GM18858 (cell line): ENCODE results near the gene DPAGT1.
A peak's percentile ranks its signal among the peaks of the same experiment; 100 is the strongest.
"Not testable (repeated sequence)": the region's sequence is repeated elsewhere in the genome, so short reads cannot be mapped to it uniquely, and the experiment has no call there.

Experiments
- ATAC-seq: cut with Tn5 transposase; IDR thresholded peaks from one replicate; pipeline ENCODE4 v1.9.1; 2021; ENCODE audit not compliant: unreplicated experiment

DPAGT1 gene

GRCh38 chr11:119101759-119102423 is at the start of gene DPAGT1:
Gene DPAGT1, minus strand, starts transcription at chr11:119101853. Its CDS starts 198 bp downstream, at chr11:119101655.
- peak; percentile 44 for ATAC-seq

GRCh38 chr11:119149786-119150275 is 48.2 kb upstream of the DPAGT1 start:
- ATAC-seq, result no peak

DNA sequence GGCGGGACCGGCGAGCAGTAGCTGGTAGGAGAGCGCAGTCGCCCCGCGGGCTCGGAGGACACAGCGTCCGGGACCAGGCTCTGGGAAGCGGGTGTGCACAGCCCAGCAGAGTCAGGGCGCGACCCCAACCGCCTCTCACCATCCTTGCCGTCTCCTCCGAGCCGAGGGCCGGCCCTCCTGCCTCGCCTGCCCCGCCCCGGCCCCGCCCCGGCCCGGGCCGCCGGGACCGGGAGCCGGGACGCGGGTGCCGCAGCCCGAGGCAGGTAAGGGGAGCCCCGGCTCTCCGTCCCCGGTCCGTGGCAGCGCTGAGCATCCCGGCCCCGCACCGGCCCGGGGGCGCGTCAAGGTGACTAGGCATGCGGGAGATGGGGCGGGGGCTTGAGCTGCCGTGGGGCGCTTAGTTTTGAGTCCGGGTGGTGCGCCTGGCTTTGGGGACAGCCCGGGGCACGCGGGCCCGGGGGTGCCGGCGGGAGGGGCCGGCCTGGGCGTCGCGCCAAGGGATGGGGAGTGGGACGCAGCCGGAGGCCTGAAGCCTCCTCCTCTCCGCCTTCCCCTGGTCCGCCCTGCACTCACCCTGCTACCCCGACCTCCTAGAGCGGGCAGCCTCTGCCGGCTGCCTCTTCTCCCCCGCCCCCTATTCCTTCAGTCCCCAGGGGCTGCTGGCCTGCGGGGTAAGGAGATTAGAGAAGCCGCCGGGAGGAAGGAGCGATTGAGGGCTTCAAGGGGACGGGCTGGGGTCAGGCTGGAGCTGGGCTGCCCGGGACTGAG is 47.5 kb upstream of the DPAGT1 start, which contains the start of gene ABCG4:
ABCG4 (plus strand) TSS at position 35 of the 768 bp plus-strand sequence. CDS start 914 bp downstream, outside the sequence.
- no peak for ATAC-seq

DNA sequence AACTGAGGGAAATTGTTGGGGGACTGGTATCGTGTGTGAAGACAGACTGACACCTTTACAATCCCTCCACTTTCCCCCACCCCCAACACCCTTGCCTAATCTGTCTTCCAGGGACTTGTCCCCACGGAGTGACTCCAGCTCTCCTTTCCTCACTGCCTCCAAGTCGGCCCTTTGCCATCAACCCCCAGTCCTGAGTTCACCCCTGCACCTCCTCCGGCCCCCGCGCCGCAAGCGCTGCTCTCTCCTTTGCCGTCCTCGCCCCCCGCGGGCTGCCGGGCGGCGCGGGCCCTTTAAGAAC is 47.0 kb upstream of the DPAGT1 start:
- no peak for ATAC-seq

DNA sequence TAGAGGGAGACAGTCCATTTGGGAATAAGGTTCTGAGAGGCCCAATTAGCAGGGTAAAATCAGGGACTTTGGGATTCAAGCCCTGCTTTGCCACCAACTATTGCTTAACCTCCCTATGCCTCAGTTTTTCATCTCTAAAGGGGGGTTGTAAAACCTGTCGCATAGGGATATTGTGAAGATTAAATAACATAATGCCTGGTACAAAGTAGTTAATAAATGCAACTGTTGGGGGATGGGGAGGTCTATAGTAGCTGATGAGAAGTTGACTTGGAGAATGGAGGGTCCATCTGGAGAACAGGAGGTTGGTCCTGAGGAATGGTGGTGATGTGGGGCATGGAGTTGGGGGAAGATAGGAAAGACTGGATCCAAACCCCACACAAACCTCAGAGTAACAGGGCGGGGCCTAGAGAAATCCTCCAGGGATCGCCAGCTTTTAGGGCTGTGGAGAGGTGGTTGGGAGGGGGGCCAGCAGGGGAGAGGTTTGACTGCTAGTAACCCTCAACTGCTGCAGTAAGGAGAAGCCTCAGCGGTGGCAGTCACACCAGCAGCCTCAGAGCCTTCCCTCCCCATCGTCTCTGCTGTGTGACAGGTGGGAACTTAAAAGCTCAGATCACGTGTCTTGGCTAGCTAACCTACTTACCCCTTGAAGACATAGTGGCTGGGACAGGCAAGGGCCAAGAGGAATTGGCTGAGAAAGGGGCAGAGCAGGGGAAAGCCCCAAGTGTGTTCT is 46.1 kb upstream of the DPAGT1 start:
- ATAC-seq, result no peak

- no peak for ATAC-seq
These were observed 43.9 kb upstream of the DPAGT1 start for GRCh38 chr11:119145551-119145950.

GRCh38 chr11:119144825-119145486 is 43.3 kb upstream of the DPAGT1 start:
- no peak for ATAC-seq

DNA sequence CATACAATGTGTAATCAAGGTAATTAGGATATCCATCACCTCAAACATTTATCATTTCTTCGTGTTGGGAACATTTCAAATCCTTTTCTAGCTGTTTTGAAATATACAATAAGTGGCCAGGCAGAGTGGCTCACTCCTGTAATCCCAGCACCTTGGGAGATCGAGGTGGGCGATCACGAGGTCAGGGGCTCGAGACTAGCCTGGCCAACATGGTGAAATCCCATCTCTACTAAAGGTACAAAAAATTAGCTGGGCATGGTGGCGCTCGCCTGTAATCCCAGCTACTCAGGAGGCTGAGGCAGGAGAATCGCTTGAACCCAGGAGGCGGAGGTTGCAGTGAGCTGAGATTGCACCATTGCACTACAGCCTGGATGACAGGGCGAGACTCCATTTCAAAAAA is 37.6 kb upstream of the DPAGT1 start:
- not testable (repeated sequence) for ATAC-seq

DNA sequence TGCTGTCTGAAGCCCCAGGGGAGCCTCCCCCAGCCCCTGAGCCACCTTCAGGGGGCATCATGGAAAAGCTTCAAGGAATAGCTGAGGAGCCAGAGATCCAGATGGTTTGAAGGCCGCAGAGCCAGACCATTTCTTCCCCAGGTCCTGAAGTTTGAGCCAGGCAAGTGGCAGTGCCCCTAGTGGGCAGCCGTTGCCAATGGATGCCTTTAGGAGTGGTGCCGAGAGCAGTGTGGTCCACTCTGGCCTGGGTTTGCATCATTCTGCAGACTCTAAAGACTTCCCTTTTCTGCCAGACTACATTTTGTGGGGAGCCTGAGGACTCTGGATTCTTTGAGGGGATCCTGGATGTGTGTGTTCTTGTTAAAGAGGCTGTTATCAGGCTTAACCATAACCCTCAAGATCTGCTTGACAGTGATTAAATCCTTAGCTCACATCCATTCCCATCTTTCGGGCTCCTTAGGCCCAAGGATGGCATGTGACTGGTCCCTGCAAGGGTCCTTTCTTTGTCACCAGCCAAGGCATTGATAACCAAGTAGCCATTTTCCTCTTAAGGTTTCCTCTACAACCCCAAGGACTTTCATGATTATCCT is 32.8 kb upstream of the DPAGT1 start:
- ATAC-seq, result no peak

- ATAC-seq, result no peak
These were observed 29.0 kb upstream of the DPAGT1 start for GRCh38 chr11:119130662-119131061.

DNA sequence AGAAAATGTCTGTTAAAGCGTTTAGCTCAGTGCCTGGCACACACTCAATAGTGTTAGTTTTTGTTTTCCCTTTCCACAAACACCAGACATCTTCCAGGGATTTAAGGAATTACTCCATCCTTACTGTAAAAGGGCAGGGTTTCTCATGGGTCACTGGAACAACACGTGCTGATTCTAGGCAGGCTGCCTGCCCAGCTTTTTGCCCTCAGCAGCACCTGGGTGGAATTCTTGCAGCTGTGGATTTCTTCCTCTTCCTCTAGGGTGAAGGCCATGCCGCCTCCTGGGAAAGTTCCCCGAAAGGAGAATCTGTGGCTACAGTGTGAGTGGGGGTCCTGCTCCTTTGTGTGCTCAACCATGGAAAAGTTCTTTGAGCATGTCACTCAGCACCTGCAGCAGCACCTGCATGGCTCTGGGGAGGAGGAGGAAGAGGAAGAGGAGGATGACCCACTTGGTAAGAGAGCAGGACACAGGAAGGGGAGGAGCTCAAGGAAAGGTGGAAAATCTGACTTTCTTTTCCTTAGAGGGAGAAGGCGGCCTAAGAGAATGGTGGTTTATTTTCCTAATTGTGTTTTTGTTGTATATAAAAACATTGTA is 25.1 kb upstream of the DPAGT1 start:
- no peak for ATAC-seq

GRCh38 chr11:119125821-119126220 is 24.2 kb upstream of the DPAGT1 start:
- ATAC-seq, result no peak

- no peak for ATAC-seq
These were observed 20.1 kb upstream of the DPAGT1 start for GRCh38 chr11:119121811-119122124.

DNA sequence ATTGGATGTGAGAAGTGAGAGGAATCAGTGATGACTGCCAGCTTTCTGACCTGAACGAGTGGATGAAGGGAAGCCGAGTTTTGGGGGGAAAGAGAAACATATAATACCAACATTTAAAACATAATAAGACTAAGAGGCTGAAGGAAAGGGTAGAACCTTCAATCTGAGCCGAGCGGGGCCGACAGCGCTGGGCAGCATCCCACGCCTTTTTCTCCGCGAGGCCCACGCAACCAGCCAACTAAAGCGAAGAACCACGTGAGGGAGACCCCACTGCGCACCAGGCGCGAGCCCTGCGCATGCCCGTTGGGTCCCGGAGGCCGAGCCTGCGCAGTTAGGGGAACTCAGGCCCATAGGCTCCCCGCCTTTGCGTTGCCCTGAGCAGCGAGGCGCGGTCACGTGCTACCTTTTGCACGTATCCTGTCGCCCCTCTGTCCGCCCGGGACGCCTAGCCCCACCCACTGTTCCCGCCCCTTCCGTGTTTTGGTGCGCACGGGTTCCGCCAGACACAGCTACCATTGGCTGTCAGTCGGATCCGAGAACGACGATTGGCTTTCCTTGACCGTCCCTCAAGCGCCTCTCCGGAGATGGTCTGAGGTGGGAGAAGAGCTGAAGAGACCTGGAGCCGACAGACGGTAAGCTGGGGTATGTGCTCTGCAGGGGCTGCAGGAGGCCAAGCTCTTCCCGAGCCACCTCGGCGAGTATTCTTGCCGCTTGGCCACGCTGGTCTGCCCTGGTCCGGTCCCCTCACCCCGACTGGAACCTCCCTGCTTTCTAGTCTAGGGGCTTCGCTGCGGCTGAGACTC is 19.6 kb upstream of the DPAGT1 start, which contains the start of gene HINFP:
HINFP (plus strand) TSS at position 573 of the 803 bp plus-strand sequence. CDS start 5,365 bp downstream, outside the sequence.
- ATAC-seq, result peak; percentile 88

DNA sequence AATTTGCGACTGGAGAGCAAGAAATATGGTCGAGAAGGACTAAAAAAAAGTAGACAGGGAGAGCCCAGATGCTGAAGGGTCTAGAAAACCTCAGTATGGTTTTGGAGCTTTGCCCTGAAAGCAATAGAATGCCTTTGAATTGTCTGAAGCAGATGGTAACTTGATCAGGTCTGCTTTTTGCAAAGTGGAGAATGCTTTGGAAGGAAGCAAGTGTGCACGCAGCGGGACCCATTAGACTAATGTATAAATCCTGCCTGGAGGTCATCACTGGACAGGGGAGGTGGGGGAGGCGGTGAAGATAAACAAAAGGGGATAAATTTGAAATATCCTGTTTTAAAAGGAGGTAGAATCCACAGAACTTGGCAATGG is 19.0 kb upstream of the DPAGT1 start:
- no peak for ATAC-seq

- no peak for ATAC-seq
These were observed 17.3 kb upstream of the DPAGT1 start for GRCh38 chr11:119118946-119119345.

DNA sequence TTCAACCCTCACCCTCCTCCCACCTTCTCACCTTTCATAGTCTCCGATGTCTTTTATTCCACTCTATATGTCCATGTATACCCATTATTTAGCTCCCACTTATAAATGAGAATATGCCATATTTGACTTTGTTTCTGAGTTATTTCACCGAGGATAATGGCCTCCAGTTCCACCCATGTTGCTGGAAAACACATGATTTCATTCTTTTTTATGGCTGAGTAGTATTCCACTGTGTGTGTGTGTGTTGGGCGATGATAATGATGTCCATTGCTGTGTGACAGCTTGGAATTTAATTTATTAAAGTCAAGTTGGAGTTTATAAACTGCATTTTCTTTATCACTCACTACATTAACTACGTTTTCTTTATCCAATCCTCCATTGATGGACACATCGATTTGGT is 16.6 kb upstream of the DPAGT1 start:
- ATAC-seq, result no peak

DNA sequence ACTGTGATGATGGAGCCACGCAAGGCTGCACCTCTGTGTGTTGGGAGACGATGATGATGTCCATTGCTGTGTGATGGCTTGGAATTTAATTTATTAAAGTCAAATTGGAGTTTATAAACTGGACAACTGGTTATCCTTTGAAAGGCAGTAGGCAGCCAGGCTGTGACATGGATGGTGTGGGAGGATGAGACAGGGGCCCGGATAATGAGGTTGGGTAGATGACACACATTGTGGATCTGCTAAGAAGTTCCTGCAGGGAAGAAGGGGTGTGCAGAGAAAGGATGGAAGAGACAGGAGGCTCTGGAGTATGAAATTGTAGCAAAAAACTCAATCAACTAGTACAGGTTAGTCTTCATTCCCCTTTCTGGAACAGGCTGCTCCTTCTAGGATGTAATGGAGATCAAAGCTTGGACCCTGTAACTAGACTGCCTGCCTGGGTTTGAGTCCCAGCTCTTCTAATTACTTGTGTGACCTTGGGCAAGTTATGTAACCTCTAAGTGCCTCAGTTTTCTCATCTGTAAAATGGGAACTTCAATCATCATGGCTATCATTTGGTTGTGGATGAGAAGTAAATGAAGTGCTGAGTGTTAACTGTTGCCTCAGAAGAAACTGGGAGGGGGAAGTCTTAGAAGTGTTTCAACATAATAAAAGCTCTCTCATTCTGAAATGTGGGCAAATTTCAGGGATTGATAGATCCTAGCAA is 15.5 kb upstream of the DPAGT1 start:
- no peak for ATAC-seq

DNA sequence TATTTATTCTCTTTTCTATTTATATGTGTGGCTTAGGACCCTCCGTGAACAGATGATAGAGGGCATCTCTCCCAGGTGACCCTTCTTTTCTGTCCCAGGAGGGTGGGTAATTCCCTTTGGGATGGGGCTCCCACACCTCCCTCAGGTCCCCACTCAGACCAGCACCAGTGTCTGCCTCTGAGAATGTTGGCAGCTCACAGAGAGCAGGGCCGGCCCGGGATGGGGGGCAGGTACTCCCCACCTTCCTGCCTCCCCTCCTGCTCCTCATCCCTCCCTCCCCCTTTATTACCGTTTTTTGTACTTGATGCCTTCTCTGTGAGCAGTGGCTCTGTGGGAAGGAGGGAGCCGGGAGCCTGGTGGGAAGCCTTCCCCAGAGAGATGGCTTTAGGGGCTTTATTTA is 14.9 kb upstream of the DPAGT1 start:
- ATAC-seq, result no peak
